Neural cell (in vitro differentiated cells): Measurements from ENCODE around the gene HVCN1. TPM values are rescaled to one million over a fixed set of nuclear protein-coding genes. Genes with fewer than 3 reads are reported as not detected.

Experiments used
- H2AFZ ChIP-seq: fragments of 200-600, 300-800 bp; sonication (generic), shearing (Covaris generic); 2 replicates; pipeline ENCODE4 v1.6.0; 2014; ENCODE audit warnings: low read depth, mild to moderate bottlenecking, antibody characterized with exemption, low read length, moderate library complexity
- H3F3A ChIP-seq: fragments of 200-600 bp; shearing (Covaris generic); 2 replicates; pipeline ENCODE4 v1.6.1; 2016; ENCODE audit warnings: mild to moderate bottlenecking, moderate library complexity, mixed read lengths, antibody characterized with exemption, low read length; ENCODE audit not compliant: insufficient read depth, poor library complexity, severe bottlenecking
- H3K27ac ChIP-seq: fragments of 200-600, 300-800 bp; sonication (generic), shearing (Covaris generic); 2 replicates; pipeline ENCODE4 v1.5.1; 2014; ENCODE audit warnings: mild to moderate bottlenecking, low read length, moderate library complexity
- H3K27me3 ChIP-seq: fragments of 300-800, 200-600 bp; sonication (generic), shearing (Covaris generic); 2 replicates; pipeline ENCODE4 v1.6.0; 2014; ENCODE audit warnings: mild to moderate bottlenecking, low read depth, low read length, moderate library complexity; ENCODE audit not compliant: insufficient read depth
- H3K36me3 ChIP-seq: fragments of 300-800, 200-600 bp; sonication (generic), shearing (Covaris generic); 2 replicates; pipeline ENCODE4 v1.5.1; 2014; ENCODE audit warnings: mild to moderate bottlenecking, antibody characterized with exemption, low read length, moderate library complexity; ENCODE audit not compliant: insufficient read depth
- H3K4me2 ChIP-seq: fragments of 300-800, 200-600 bp; sonication (generic), shearing (Covaris generic); 2 replicates; pipeline ENCODE4 v1.6.0; 2014; ENCODE audit warnings: mild to moderate bottlenecking, low read length
- H3K4me3 ChIP-seq: fragments of 300-800, 200-600 bp; sonication (generic), shearing (Covaris generic); 2 replicates; pipeline ENCODE4 v1.5.1; 2014; ENCODE audit warnings: mild to moderate bottlenecking, low read length, moderate library complexity
- H3K79me2 ChIP-seq: fragments of 200-600 bp; shearing (Covaris generic); replicated peaks from 2 replicates; pipeline ENCODE4 v1.6.0; 2014; ENCODE audit warnings: mild to moderate bottlenecking, low read length, moderate library complexity; ENCODE audit not compliant: insufficient read depth
- H3K9ac ChIP-seq: fragments of 300-800, 200-600 bp; sonication (generic), shearing (Covaris generic); 2 replicates; pipeline ENCODE4 v1.6.1; 2016; ENCODE audit warnings: mild to moderate bottlenecking, low read length, mixed read lengths
- H3K9me2 ChIP-seq: fragments of 200-600 bp; shearing (Covaris generic); 2 replicates; pipeline ENCODE4 v1.6.1; 2016; ENCODE audit warnings: mild to moderate bottlenecking, low read length, mixed read lengths; ENCODE audit not compliant: insufficient read depth
- H3K9me3 ChIP-seq: fragments of 200-600, 300-800 bp; sonication (generic), shearing (Covaris generic); 2 replicates; pipeline ENCODE4 v1.6.1; 2016; ENCODE audit warnings: mild to moderate bottlenecking, mixed run types, low read length, moderate library complexity, mixed read lengths
- H4K20me1 ChIP-seq: fragments of 200-600 bp; shearing (Covaris generic); 2 replicates; pipeline ENCODE4 v1.6.1; 2016; ENCODE audit warnings: mild to moderate bottlenecking, mixed run types; ENCODE audit not compliant: insufficient read depth
- CTCF ChIP-seq: fragments of 450-650 bp; IDR thresholded peaks from 2 replicates; pipeline ENCODE4 v1.5.1; 2014; ENCODE audit warnings: antibody characterized with exemption, mild to moderate bottlenecking, moderate library complexity; ENCODE audit not compliant: poor library complexity, severe bottlenecking
- EP300 ChIP-seq: fragments of 450-650 bp; conservative IDR thresholded peaks from 2 replicates; pipeline ENCODE4 v1.6.1; 2014; ENCODE audit warnings: antibody characterized with exemption, mild to moderate bottlenecking, moderate library complexity; ENCODE audit not compliant: poor library complexity, severe bottlenecking
- EZH2 ChIP-seq: fragments of 200-600, 300-800 bp; shearing (Covaris generic), sonication (generic); IDR thresholded peaks from 2 replicates; pipeline ENCODE4 v1.6.1; 2014; ENCODE audit warnings: antibody characterized with exemption, low read length, borderline replicate concordance, mild to moderate bottlenecking; ENCODE audit not compliant: insufficient read depth, poor library complexity, severe bottlenecking
- MXI1 ChIP-seq: fragments of 450-650 bp; conservative IDR thresholded peaks from 2 replicates; pipeline ENCODE4 v1.6.1; 2014; ENCODE audit warnings: antibody characterized with exemption, mild to moderate bottlenecking; ENCODE audit not compliant: poor library complexity, severe bottlenecking
- POLR2AphosphoS5 ChIP-seq: IDR thresholded peaks from 2 replicates; pipeline ENCODE4 v1.6.1; 2012
- RAD21 ChIP-seq: fragments of 450-650 bp; conservative IDR thresholded peaks from 2 replicates; pipeline ENCODE4 v1.6.1; 2014; ENCODE audit warnings: antibody characterized with exemption, mild to moderate bottlenecking, moderate library complexity
- SMC3 ChIP-seq: fragments of 450-650 bp; conservative IDR thresholded peaks from 2 replicates; pipeline ENCODE4 v1.6.1; 2014; ENCODE audit warnings: antibody characterized with exemption, mild to moderate bottlenecking, moderate library complexity; ENCODE audit not compliant: poor library complexity
- TAF1 ChIP-seq: IDR thresholded peaks from 2 replicates; pipeline ENCODE4 v1.6.1; 2012; ENCODE audit warnings: low read depth
- polyA plus RNA-seq: library from polyadenylated mRNA; depleted of rRNA; stranded (reverse); fragments of >200 nt; gene quantifications from 2 replicates; pipeline ENCODE4 v1.2.3, GENCODE V29; 2014
- TF ChIP-seq, protein P1 (sequence below): IDR thresholded peaks from 2 replicates; pipeline ENCODE4 v1.6.1; 2012; ENCODE audit warnings: borderline replicate concordance

The HVCN1 gene
- polyA plus RNA-seq, 1 donor from 2014 or later, result not detected

DNA sequence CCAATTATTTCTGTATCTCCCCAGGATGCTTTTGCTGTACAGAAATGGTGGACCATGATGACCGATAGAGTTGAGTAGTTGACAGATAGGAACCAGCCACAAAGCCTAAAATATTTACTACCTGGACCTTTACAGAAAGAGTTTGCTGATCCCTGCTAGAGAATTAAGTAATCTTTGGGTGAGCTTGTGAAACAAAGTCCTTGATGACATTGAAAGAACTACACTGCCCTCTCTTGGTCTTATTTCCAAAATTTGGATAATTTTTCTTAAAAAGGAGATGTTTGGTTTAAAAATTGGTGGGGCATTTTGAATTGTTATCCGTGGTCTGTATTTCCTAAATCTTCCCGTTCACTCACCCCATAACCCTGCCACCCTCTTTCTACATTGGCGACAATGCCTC lies 88.7 kb downstream of the HVCN1 start:
- H2AFZ ChIP-seq, result no peak overlapping the region
- TF ChIP-seq, protein P1, sequence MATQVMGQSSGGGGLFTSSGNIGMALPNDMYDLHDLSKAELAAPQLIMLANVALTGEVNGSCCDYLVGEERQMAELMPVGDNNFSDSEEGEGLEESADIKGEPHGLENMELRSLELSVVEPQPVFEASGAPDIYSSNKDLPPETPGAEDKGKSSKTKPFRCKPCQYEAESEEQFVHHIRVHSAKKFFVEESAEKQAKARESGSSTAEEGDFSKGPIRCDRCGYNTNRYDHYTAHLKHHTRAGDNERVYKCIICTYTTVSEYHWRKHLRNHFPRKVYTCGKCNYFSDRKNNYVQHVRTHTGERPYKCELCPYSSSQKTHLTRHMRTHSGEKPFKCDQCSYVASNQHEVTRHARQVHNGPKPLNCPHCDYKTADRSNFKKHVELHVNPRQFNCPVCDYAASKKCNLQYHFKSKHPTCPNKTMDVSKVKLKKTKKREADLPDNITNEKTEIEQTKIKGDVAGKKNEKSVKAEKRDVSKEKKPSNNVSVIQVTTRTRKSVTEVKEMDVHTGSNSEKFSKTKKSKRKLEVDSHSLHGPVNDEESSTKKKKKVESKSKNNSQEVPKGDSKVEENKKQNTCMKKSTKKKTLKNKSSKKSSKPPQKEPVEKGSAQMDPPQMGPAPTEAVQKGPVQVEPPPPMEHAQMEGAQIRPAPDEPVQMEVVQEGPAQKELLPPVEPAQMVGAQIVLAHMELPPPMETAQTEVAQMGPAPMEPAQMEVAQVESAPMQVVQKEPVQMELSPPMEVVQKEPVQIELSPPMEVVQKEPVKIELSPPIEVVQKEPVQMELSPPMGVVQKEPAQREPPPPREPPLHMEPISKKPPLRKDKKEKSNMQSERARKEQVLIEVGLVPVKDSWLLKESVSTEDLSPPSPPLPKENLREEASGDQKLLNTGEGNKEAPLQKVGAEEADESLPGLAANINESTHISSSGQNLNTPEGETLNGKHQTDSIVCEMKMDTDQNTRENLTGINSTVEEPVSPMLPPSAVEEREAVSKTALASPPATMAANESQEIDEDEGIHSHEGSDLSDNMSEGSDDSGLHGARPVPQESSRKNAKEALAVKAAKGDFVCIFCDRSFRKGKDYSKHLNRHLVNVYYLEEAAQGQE, result no peak
- no peak for TF ChIP-seq EP300
- TF ChIP-seq MXI1, result no peak
- TF ChIP-seq RAD21, result peak; percentile 50
- no peak for TF ChIP-seq EZH2
- TF ChIP-seq POLR2AphosphoS5, result no peak
- TF ChIP-seq SMC3, result peak; percentile 41
- no peak for TF ChIP-seq TAF1
- peak; percentile 47 for TF ChIP-seq CTCF
- H3K27ac ChIP-seq, result no peak overlapping the region
- no peak overlapping the region for H3K4me3 ChIP-seq
- no peaks in the 10 kb centered on the region for H3F3A ChIP-seq
- H3K79me2 ChIP-seq, result no peaks in the 10 kb centered on the region
- no peaks in the 10 kb centered on the region for H3K36me3 ChIP-seq
- no peak overlapping the region for H3K9ac ChIP-seq
- no peaks in the 10 kb centered on the region for H3K27me3 ChIP-seq
- H4K20me1 ChIP-seq, result no peaks in the 10 kb centered on the region
- no peaks in the 10 kb centered on the region for H3K9me2 ChIP-seq
- no peak overlapping the region for H3K4me2 ChIP-seq
- no peaks in the 10 kb centered on the region for H3K9me3 ChIP-seq

GRCh38 chr12:110599334-110599733 lies 89.6 kb downstream of the HVCN1 start:
- Histone ChIP-seq H3K36me3 (no peaks in the 10 kb centered on the region), H3K9me3 (no peaks in the 10 kb centered on the region), H2AFZ (no peak overlapping the region), H3K27me3 (no peaks in the 10 kb centered on the region), H3K9ac (no peak overlapping the region), H3K4me3 (no peak overlapping the region), H4K20me1 (no peaks in the 10 kb centered on the region), H3K9me2 (no peaks in the 10 kb centered on the region), H3K27ac (no peak overlapping the region), H3K4me2 (no peak overlapping the region), H3F3A (no peaks in the 10 kb centered on the region), H3K79me2 (no peaks in the 10 kb centered on the region)
- TF ChIP-seq CTCF (no peak), SMC3 (no peak), TAF1 (no peak), EZH2 (no peak), POLR2AphosphoS5 (no peak), EP300 (no peak), RAD21 (no peak), MXI1 (no peak)
- TF ChIP-seq, protein P1, result no peak
